Coronary artery (tissue), 2 donors: ENCODE results near the gene SDCCAG8.

ENCODE experiments used
- DNase-seq: peaks from one replicate; pipeline ENCODE4 v3.0.0-alpha.2; 2017; ENCODE audit warnings: low spot score
- H3K27ac ChIP-seq, 2 donors: fragments of 200-600 bp; sonication (generic); one replicate each; pipeline ENCODE4 v1.5.1; 2016 to 2019
- H3K4me3 ChIP-seq: fragments of 200-600 bp; sonication (generic); 2 replicates; pipeline ENCODE4 v1.5.1; 2016; ENCODE audit warnings: mild to moderate bottlenecking, moderate library complexity
- TF ChIP-seq, protein P1 (sequence below): fragments of 200-600 bp; sonication (generic); IDR thresholded peaks from one replicate; pipeline ENCODE4 v1.5.1; 2019; ENCODE audit warnings: antibody characterized with exemption

SDCCAG8 gene

DNA sequence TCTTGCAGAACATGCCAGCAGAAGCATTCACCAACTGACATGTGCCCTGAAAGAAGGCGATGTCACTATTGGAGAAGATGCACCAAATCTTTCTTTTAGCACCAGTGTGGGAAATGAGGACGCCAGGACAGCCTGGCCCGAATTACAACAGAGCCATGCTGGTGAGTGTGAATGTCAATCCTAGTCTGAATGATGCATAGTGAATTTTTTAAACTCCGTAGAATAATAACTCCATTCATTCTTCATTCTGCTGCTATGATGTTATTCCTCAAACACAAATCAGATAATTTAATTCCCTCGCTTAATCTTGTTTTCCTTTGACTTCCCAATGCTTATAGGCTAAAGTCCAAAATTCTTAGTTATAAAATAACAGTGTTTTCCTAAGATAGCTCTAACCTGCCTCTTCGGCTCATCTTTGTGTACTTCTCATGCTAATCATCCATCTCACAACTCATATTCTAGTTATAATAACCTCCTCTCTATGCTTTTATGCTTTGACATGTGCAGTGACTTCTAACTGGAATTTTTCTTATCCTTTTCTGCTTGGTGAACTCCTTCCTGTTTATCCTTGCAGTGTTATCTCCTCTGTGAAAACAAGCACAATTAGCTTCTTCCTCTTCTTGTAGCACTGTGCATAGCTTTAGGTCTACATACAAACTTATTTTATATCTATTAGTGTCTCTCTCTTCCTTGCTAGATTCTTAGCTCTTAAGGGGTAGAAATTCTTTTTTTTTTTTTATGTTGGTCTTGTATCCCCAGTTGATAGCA, 14.4 kb downstream of the SDCCAG8 start:
- no peak overlapping the region for H3K4me3 ChIP-seq
- TF ChIP-seq, protein P1, sequence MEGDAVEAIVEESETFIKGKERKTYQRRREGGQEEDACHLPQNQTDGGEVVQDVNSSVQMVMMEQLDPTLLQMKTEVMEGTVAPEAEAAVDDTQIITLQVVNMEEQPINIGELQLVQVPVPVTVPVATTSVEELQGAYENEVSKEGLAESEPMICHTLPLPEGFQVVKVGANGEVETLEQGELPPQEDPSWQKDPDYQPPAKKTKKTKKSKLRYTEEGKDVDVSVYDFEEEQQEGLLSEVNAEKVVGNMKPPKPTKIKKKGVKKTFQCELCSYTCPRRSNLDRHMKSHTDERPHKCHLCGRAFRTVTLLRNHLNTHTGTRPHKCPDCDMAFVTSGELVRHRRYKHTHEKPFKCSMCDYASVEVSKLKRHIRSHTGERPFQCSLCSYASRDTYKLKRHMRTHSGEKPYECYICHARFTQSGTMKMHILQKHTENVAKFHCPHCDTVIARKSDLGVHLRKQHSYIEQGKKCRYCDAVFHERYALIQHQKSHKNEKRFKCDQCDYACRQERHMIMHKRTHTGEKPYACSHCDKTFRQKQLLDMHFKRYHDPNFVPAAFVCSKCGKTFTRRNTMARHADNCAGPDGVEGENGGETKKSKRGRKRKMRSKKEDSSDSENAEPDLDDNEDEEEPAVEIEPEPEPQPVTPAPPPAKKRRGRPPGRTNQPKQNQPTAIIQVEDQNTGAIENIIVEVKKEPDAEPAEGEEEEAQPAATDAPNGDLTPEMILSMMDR = no peak
- H3K27ac ChIP-seq = no peak overlapping the region
- DNase-seq = no peak

DNA sequence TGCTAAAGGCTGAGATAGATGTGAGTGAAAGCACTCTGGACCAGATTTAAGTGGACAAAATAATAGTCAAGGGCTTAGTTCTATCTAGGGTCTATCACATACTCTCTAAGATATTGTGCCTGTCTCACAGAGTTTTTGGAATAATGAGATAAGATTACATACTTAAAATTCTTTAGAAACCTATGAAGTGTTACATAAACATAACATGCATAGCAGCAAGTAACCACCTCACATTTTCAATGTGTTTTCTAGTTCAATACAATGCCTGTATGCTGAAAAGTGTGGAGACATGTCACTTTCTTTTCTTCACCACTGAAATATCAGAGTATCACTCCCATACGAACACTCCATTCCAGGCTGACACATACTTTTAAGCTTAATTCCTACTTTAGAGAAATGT, 16.2 kb downstream of the SDCCAG8 start:
- H3K27ac ChIP-seq = no peak overlapping the region
- no peak overlapping the region for H3K4me3 ChIP-seq
- DNase-seq = no peak
- TF ChIP-seq, protein P1 = no peak

DNA sequence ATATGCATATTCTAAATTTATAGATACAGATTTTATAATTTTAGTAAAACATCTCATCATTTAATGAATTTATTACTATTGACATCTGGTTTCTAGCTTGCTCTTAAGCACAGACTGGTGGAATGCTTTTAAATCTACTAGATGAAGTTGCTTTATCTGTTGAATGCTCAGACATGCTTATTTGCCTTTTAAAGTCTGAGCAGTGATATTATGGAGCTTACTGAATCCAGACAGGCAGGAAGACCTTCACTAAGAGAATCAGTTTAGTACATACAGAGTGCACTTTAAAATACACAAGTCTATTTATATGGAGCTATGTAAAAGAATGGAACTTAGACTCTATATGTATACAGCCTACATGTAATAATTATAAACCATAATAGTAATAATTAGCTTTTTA, 16.6 kb downstream of the SDCCAG8 start:
- Histone ChIP-seq H3K27ac (no peak overlapping the region), H3K4me3 (no peak overlapping the region)
- TF ChIP-seq, protein P1 = no peak
- no peak for DNase-seq

DNA sequence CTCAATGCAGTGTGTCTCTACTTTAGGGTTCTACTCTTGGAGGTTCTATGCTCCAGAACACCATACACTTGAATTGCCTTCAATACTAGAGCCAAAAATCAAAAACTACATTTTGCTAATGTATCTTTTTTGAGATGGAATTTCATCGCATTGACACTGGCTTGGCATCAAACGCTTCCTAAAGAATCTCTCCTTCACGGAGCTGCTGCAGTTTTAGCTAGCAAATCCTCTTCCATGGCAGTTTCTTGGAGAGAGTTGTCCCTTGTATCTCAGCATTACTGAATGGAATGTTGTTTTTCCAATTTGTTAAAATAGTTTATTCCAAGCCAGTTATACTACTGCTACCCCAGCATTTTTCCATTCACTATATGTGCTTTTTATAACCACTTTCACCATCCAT, 17.7 kb downstream of the SDCCAG8 start:
- TF ChIP-seq, protein P1 = no peak
- no peak overlapping the region for H3K4me3 ChIP-seq
- H3K27ac ChIP-seq = no peak overlapping the region
- DNase-seq = no peak

DNA sequence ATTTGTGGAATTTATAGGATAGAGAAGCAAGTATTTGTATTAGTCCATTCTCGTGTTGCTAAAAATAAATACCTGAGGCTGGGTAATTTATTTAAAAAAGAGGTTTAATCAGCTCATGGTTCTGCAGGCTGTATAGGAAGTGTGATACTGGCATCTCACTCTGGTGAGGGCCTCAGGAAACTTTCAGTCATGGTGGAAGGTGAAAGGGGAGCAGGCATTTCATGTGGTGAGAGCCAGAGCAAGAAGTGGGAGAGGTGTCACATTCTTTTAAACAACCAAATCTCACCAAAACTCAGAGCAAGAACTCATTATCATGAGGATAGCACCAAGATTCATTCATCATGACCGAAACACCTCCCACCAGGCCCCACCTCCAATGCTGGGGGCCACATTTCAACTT, 18.1 kb downstream of the SDCCAG8 start:
- Histone ChIP-seq H3K27ac (no peak overlapping the region), H3K4me3 (no peak overlapping the region)
- TF ChIP-seq, protein P1 = no peak
- no peak for DNase-seq

DNA sequence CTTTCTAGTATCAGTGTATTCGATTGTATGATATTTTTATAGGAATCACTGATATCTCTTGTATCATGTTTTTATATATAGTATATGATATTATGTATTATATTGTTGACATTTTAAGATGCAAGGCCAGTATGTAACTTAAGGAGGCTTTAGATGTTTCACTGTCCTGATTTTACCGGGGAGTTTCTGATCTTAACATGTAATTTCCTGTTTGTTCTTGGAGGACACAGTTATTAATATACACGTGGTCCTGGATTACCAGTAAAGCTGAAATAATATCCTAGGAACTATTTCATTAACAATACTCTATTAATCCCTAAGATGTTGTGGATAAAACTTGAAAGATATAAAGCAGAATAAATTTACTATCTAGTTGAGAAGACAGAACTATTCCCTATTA, 19.5 kb downstream of the SDCCAG8 start:
- Histone ChIP-seq H3K27ac (no peak overlapping the region), H3K4me3 (no peak overlapping the region)
- TF ChIP-seq, protein P1 = no peak
- DNase-seq = no peak

DNA sequence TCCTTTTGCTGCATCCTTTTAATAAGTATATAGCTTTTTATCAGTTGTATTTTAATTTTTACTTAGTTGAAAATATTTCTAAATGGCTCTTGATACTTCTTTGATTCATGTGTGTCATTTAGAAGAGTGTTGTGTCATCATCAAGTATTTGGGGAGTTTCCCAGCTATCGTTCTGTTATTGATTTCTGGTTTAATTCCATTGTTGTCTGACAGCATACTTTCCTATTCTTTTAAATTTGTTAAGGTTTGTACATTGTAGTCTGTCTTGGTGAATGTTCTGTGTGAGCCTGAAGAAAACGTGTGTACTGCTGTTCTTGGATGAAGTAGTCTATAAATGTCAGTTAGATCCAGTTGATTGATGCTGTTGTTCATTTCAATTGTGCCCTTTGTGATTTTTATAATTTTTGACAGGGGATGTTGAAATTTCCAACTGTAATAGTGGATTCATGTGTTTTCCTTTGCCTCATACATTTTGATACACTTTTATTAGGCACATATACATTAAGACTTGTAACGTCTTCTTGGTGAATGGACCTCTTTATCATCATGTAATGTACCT, 24.8 kb downstream of the SDCCAG8 start:
- no peak overlapping the region for H3K27ac ChIP-seq
- no peak overlapping the region for H3K4me3 ChIP-seq
- DNase-seq = no peak
- TF ChIP-seq, protein P1 = no peak
